Sigmoid colon (tissue), 7 donors: Measurements from ENCODE around the gene NR2F1. TPM values are rescaled to one million over a fixed set of nuclear protein-coding genes. Genes with fewer than 3 reads are reported as not detected.
A peak's percentile ranks its signal among the peaks of the same experiment; 100 is the strongest.

Experiments used
- DNase-seq: peaks from one replicate; pipeline ENCODE4 v3.0.0-alpha.2; 2019
- H3K27ac ChIP-seq, 4 donors: fragments of 200-600 bp; sonication (generic); one replicate each; pipeline ENCODE4 v1.5.1; 2016 to 2019; ENCODE audit warnings: mild to moderate bottlenecking in 1 of 4
- H3K27me3 ChIP-seq, 3 donors: fragments of 200-600 bp; sonication (generic); one replicate each; pipeline ENCODE4 v1.5.1; 2019; ENCODE audit warnings: mild to moderate bottlenecking in 1 of 3
- H3K36me3 ChIP-seq, 4 donors: fragments of 200-600 bp; sonication (generic); one replicate each; pipeline ENCODE4 v1.5.1; 2016 to 2019
- H3K4me1 ChIP-seq, 4 donors: fragments of 200-600 bp; sonication (generic); one replicate each; pipeline ENCODE4 v1.5.1; 2017 to 2019
- H3K4me3 ChIP-seq, 4 donors: fragments of 200-600 bp; sonication (generic); one replicate each; pipeline ENCODE4 v1.5.1; 2017 to 2019; ENCODE audit warnings: mild to moderate bottlenecking in 2 of 4, moderate library complexity in 1 of 4
- H3K9me3 ChIP-seq, 4 donors: fragments of 200-600 bp in 3 of 4; sonication (generic) in 3 of 4; one replicate each; pipeline versions ENCODE4 v1.5.1 to v1.6.1; 2013 to 2019
- CTCF ChIP-seq, 4 experiments: fragments of 450-650 bp in 3 of 4; fragments of 200-600 bp in 1 of 4; IDR thresholded peaks; one replicate each; pipeline ENCODE4 v1.5.1; 2016 to 2019; ENCODE audit warnings: antibody characterized with exemption in 4 of 4, mild to moderate bottlenecking in 3 of 4, moderate library complexity in 2 of 4
- EP300 ChIP-seq, 4 donors: sonication (generic); formaldehyde crosslinking; IDR thresholded peaks; one replicate each; pipeline ENCODE4 v1.6.1; 2017; ENCODE audit warnings: antibody characterized with exemption in 4 of 4
- POLR2A ChIP-seq, 2 donors: fragments of 450-650 bp; IDR thresholded peaks; one replicate each; pipeline ENCODE4 v1.6.1; 2016; ENCODE audit warnings: antibody characterized with exemption in 2 of 2, mild to moderate bottlenecking in 2 of 2, moderate library complexity in 2 of 2
- POLR2AphosphoS5 ChIP-seq, 4 donors: sonication (generic); formaldehyde crosslinking; IDR thresholded peaks; one replicate each; pipeline ENCODE4 v1.6.1; 2017; ENCODE audit warnings: antibody characterized with exemption in 4 of 4
- WGBS, 2 donors: extraction: QIAGEN DNeasy Blood & Tissue Kit; methylation state at CpG; one replicate each; pipeline ENCODE4 v1.1.7; 2013; 5-methylcytosine and 5-hydroxymethylcytosine counted together
- intact Hi-C: fragments of 100-400 bp; cut with DNase I; formaldehyde crosslinking; loops from one replicate; pipeline ENCODE4 v1.15.1; 2023
- polyA plus RNA-seq, 3 donors: library from polyadenylated mRNA; stranded (reverse); fragments of 200-250 nt; gene quantifications; one replicate each; pipeline ENCODE4 v1.2.3, GENCODE V29; 2013
- total RNA-seq, 4 donors: library from RNA; depleted of rRNA; stranded (reverse); fragments of >200 nt; gene quantifications; one replicate each; pipeline ENCODE4 v1.1.0, GENCODE V29; 2016
- donor health status: healthy with polysubstance abuse.
- donor health status: Bipolar disorder and iron deficiency.
- donor health status: healthy.

The NR2F1 gene
- total and polyA plus RNA-seq, 7 donors: 1.4 to 24.1 (median 16.3) TPM

- no peak for TF ChIP-seq EP300 (IDR thresholded peaks at IDR 0.05)
- TF ChIP-seq POLR2AphosphoS5 (IDR thresholded peaks at IDR 0.05): no peak
- TF ChIP-seq POLR2A (IDR thresholded peaks at IDR 0.05): no peak
- no peak for TF ChIP-seq CTCF (IDR thresholded peaks at IDR 0.05)
- intact Hi-C loops: no loop called here
- no peaks in the 10 kb centered on the region for H3K9me3 ChIP-seq
- WGBS, 2 donors: 30 to 37% methylated on average over 6 of the region's 6 CpGs
- H3K27me3 ChIP-seq: peaks cover 3 to 98% (median 47%) of the 10 kb centered on the region in 3 donors
- peaks cover 0 to 34% (median 25%) of the 10 kb centered on the region in 4 donors for H3K4me1 ChIP-seq
- H3K36me3 ChIP-seq: no peaks in the 10 kb centered on the region
- H3K4me3 ChIP-seq: no peak overlapping the region
- no peak for DNase-seq
- peak overlapping the region in 1 of 4 donors; percentile 69 for H3K27ac ChIP-seq
Observed at GRCh38 chr5:93575461-93576414, 7.3 kb upstream of the NR2F1 start.

- H3K27ac ChIP-seq: peak overlapping the region in 2 of 4 donors; percentile 79 to 90
- TF ChIP-seq POLR2A (IDR thresholded peaks at IDR 0.05) (no peak), POLR2AphosphoS5 (IDR thresholded peaks at IDR 0.05) (no peak), CTCF (IDR thresholded peaks at IDR 0.05) (no peak), EP300 (IDR thresholded peaks at IDR 0.05) (no peak)
- intact Hi-C loops: no loop called here
- H3K9me3 ChIP-seq: no peaks in the 10 kb centered on the region
- DNase-seq: no peak
- H3K4me3 ChIP-seq: no peak overlapping the region
- WGBS, 2 donors: 30 to 38% methylated on average over 9 of the region's 9 CpGs
- H3K27me3 ChIP-seq: peaks cover 4 to 95% (median 33%) of the 10 kb centered on the region in 3 donors
- no peaks in the 10 kb centered on the region for H3K36me3 ChIP-seq
- H3K4me1 ChIP-seq: peaks cover 0 to 34% (median 26%) of the 10 kb centered on the region in 4 donors
Observed at GRCh38 chr5:93576994-93577853, 5.8 kb upstream of the NR2F1 start.

DNA sequence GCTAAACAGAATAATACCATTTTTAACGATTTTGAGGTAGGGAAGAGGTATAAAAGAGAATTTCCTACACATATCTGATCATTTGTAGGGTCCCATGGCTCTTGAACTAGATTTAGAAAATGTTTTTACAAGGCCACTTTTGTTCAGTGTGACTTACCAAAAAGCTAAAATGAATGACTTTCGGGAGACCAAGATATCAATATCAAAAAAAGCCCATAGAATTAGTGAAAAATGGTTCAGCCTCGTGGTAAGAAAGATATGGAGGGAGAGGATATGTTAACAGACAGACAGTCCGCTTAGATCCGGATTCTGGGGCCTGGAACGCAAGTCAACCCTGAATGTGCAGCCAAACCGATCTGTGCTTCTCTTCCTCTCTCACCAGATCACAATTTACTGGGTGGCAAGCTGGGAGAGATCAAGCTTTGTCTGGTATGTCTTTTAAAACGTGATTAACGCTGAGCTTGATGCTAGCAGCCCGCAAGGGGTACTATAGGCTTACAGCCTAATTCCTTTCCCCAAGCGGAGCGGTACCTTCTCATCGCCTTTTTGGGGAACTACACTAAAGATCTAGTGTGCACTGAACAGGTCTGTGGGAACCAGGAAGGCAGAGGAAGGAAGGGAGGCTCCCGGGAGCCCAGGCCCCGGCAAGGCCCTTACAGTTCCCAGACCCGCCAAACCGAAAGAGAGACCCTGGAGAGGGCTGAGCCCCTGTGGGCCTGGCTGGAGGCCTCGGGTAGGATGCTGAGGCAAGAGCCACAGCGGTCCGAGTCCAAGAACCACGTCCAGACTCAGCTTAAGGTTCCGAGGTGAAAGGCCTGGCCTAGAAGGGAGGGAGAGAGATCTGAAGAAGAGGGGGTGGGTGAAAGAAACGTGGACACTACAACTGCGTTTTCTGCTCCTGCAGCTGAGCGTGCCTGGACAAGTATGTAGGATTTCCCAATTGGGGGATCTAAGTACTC, 4.9 kb upstream of the NR2F1 start:
- WGBS, 2 donors: 34 to 50% methylated on average over 25 of the region's 25 CpGs
- peak overlapping the region; percentile 74 to 90 (median 77) for H3K27ac ChIP-seq
- no peaks in the 10 kb centered on the region for H3K36me3 ChIP-seq
- DNase-seq: no peak
- H3K27me3 ChIP-seq: peaks cover 8 to 95% (median 32%) of the 10 kb centered on the region in 3 donors
- intact Hi-C loops: no loop called here
- no peaks in the 10 kb centered on the region for H3K9me3 ChIP-seq
- TF ChIP-seq POLR2AphosphoS5 (IDR thresholded peaks at IDR 0.05) (no peak), POLR2A (IDR thresholded peaks at IDR 0.05) (no peak), CTCF (IDR thresholded peaks at IDR 0.05) (no peak), EP300 (IDR thresholded peaks at IDR 0.05) (no peak)
- peak overlapping the region in 3 of 4 donors; percentile 54 to 63 (median 55) for H3K4me3 ChIP-seq
- H3K4me1 ChIP-seq: peaks cover 0 to 34% (median 32%) of the 10 kb centered on the region in 4 donors
